NCI-H345 treated with DMSO at 0.1 percent for 48 hours (cell line): Measurements from ENCODE around the gene DEPP1.

Source experiments
- DNase-seq: peaks from one replicate; lab custom pipeline; 2025; ENCODE audit not compliant: unreplicated experiment; lab: John Stamatoyannopoulos, UW

DEPP1 gene

GRCh38 chr10:44980309-44981171, 1.9 kb upstream of the DEPP1 start:
- DNase-seq = no peak

- no peak for DNase-seq
These were observed 927 bp upstream of the DEPP1 start for GRCh38 chr10:44979281-44980191.

- no peak for DNase-seq
These were observed 418 bp downstream of the DEPP1 start for GRCh38 chr10:44978213-44978569.

- no peak for DNase-seq
These were observed 1.1 kb downstream of the DEPP1 start for GRCh38 chr10:44977287-44978212.

- no peak for DNase-seq
These were observed 2.0 kb downstream of the DEPP1 start for GRCh38 chr10:44976352-44977198.

- DNase-seq = peak; percentile 44
These were observed 2.9 kb downstream of the DEPP1 start for GRCh38 chr10:44975431-44976331.

GRCh38 chr10:44974628-44975430, 3.8 kb downstream of the DEPP1 start:
- peak; percentile 14 for DNase-seq

- DNase-seq = no peak
These were observed 4.5 kb downstream of the DEPP1 start for GRCh38 chr10:44974082-44974627.

- peak; percentile 24 for DNase-seq
These were observed 5.1 kb downstream of the DEPP1 start for GRCh38 chr10:44973323-44974081.

GRCh38 chr10:44972874-44973306, 5.7 kb downstream of the DEPP1 start:
- DNase-seq = no peak

GRCh38 chr10:44971935-44972757, 6.5 kb downstream of the DEPP1 start:
- no peak for DNase-seq

- no peak for DNase-seq
These were observed 7.2 kb downstream of the DEPP1 start for GRCh38 chr10:44971434-44971833.

GRCh38 chr10:44970812-44971395, 7.7 kb downstream of the DEPP1 start:
- no peak for DNase-seq

- no peak for DNase-seq
These were observed 8.8 kb downstream of the DEPP1 start for GRCh38 chr10:44969854-44970253.

GRCh38 chr10:44968500-44969400, 9.9 kb downstream of the DEPP1 start:
- no peak for DNase-seq
